Stimulated activated CD8-positive, alpha-beta memory T cell treated with anti-CD3 and anti-CD28 coated beads, Interleukin-15, amount 100 ng/mL, for 1 hour (primary cell): ENCODE results near the gene IL1RN.
"Not testable (repeated sequence)": the region's sequence is repeated elsewhere in the genome, so short reads cannot be mapped to it uniquely, and the experiment has no call there.

Source experiments
- DNase-seq: peaks from one replicate; pipeline ENCODE4 v3.0.0-alpha.2; 2020; ENCODE audit warnings: low read depth

Gene IL1RN, protein sequence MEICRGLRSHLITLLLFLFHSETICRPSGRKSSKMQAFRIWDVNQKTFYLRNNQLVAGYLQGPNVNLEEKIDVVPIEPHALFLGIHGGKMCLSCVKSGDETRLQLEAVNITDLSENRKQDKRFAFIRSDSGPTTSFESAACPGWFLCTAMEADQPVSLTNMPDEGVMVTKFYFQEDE

DNA sequence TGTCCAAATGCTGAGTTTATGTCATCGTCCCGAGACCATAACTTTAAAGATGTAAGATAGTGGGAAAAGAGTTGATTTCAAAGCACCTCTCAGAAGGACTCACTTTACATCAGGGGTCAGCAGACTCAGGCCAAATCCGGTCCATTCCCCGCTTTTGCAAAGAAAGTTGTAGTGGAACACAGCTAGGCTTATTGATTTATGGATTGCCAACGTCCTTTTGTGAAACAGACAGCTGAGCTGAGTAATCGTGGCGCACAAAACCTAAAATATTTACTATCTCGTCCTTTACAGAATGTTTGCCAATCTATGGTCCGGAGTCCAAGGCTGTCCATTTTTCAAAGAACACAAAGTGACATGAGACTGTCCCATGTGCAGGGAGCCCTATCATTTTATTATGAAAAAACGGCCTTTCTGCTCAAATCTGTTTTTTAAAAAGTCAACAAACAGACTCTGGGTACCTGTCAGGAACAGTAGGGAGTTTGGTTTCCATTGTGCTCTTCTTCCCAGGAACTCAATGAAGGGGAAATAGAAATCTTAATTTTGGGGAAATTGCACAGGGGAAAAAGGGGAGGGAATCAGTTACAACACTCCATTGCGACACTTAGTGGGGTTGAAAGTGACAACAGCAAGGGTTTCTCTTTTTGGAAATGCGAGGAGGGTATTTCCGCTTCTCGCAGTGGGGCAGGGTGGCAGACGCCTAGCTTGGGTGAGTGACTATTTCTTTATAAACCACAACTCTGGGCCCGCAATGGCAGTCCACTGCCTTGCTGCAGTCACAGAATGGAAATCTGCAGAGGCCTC, at the start of gene IL1RN:
IL1RN (plus strand) TSS at position 754 of the 801 bp plus-strand sequence; CDS start at position 781, 27 bp downstream.
- DNase-seq = no peak

DNA sequence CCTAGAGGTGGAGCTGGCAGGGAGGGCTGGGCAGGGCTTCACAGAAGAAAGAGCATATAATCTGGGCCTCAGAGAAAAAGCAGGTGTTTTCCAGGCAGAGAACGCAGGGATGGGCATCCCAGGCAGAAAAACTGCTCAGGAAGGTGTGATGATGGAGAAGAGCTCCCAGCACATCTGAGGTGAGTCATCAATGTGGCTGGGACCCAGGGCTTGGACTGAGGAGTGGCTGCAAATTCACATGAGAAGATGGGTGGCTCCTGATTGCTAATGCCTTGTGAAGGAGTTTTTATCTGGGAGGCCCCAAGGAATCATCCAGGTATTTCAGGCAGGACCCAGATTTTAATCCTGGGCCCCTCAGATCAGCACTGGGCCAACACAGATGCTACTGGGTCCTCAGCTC, 49.5 kb upstream of the IL1RN start:
- DNase-seq = no peak

DNA sequence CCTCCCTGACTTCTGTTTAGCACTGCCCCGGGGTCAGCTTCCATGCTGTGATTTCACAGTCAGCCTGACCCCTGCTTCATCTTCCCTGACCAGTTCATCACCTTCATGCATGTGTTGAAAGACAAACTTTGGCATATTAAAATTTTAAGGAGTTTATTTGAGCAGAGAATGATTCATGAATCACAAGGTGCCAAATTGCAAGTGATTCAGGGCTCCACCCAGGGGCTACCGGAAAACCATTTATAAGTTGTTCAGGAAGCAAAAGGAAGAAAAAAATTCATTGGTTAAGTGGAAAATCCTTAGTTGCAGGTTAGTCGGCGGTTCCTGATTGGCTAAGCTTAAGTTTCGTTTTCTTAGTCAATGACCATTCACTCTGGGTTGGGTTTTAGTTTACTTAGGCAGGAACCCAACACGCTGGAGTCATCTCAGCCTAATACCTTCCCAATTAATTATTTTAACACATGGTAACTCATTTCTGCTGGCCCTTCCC, 49.0 kb upstream of the IL1RN start:
- no peak for DNase-seq

DNA sequence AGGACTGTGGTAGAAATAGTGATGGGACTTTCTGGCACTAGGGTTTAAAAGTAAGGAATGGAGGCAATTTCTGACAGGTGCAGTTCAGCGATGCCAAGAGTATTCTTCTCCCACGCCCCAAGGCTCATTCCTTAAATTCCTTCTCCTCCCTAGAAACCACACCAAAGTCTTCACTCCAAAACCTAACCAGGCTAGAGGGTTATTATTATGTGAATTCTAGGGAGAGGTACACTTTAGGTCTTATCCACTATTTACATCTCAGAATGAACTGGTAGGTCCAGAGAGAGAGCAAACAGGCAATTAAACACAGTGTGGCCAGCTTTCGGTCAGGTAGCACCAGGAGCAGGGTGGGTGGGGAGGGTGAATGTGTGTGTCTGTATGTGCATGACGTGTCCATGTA, 48.3 kb upstream of the IL1RN start:
- no peak for DNase-seq

DNA sequence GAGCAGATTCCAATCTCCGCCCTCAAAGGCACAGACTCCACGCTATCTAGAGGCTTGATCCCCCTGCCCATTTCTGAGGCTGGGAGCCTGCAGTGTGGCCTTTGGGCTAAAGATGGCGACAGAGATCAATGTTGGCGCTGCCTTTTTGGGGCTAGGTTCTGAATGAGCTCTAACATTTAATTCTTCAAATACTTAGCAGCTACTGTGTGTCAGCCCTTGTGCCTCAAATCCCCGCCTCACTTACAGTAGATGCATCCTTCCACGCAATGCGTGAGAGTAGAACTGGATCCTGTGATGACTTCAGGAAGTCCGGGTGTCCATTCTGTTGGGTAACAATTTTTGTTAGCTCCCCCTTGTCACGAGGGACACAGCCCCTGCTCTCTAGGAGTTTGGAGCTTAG, 47.3 kb upstream of the IL1RN start:
- no peak for DNase-seq

DNA sequence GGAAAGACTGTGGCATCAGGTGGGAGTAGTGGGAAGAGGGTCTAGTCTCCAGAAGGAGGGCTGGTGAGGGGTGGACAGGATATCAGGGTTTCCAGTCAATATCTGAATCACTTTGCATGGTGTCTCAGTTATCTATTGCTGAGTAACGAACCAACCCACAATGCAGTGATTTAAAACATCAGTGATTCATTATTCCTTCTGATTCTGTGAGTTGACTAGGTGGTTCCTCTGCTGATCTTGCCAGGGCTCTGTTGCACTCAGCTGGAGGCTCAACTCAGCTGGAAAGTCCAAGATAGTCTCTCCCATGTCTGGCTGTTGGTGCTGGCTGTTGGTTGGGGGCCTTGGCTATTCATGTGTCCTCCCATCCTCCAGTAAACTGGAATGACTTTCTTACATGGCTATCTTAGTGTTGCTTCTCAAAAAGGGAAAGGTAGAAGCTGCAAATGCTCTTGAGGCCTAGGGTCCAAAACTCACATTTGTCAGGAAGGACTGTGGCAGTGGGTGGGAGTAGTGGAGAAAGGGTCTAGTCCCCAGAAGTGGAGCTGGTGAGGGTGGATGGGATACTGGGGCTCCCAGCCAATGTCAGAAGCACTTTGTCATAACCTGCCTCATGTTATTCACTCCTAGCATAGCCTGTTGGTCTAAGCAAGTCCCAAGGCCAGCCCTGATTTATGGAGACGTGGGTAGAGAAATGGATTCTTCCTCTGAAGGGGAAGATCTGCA, 45.7 kb upstream of the IL1RN start:
- DNase-seq = no peak

DNA sequence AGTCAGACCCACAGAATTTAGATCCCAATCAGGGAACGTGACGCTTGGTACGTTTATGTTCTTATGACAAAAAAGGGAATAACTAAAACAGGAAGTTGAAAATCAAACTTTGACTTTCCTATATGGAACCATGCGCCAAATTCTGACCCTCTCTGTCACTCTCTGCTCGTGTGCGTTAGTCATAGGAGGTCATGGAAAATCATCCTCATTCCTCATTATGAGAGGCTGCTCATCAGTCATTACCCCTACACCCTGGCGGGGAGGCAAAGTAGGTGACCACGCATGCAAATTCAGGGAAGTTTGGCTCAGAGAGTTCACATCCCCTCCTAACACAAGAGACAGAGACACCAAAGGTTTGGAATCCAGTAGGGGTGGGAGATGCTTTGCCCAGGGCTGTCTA, 44.1 kb upstream of the IL1RN start:
- DNase-seq = no peak

DNA sequence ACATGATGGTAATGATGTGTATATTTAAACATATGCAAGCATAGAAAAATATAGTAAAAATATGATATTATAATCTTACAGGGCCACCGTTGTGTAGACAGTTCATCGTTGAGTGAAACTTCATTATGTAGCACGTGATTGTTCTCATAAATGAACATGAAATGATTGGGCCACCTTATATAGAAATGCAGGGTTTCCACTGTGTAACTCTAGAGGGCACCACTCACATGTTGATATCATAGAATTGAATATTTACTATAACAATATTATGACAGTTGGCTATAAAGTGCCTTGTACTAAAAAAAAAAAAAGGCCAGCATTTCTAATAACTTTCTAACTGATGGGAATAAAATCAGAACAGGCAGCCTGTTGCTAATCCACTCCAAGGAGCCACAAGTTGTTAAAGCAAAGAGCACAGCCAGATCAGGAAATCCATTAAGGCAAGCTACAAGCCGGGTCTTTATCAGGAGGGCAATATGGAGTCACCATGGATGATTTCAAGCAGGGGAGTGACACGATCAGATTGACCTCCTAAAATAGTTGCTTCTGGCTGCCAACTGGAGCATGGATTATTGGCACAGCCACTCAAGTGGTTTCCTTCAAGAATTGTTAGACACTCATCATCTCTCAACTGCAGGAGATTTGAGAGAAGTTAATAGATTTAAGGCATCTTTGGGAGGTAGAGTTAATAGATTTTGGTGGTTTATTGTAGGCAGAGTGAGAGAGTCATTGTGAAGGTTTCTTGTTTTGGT, 43.0 kb upstream of the IL1RN start:
- no peak for DNase-seq

DNA sequence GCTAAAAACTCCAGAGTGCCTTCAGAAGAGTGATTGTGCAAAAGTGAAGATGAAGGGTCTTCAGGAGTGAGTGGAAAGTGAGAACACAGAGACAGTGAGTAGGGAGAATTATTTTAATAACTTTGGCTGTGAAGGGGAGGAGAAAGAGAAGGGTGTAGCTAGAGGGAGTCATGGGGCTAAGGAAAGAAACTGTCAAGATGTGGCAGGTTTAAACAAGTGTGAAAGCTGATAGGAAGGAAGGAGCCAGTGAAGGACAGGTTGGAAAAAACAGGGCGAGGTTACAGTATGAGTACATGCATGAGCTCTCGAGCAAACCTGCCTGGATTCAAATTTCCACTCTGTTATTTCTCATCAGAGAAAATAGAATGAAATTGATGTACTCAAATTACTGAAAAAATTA, 41.9 kb upstream of the IL1RN start:
- DNase-seq = no peak

DNA sequence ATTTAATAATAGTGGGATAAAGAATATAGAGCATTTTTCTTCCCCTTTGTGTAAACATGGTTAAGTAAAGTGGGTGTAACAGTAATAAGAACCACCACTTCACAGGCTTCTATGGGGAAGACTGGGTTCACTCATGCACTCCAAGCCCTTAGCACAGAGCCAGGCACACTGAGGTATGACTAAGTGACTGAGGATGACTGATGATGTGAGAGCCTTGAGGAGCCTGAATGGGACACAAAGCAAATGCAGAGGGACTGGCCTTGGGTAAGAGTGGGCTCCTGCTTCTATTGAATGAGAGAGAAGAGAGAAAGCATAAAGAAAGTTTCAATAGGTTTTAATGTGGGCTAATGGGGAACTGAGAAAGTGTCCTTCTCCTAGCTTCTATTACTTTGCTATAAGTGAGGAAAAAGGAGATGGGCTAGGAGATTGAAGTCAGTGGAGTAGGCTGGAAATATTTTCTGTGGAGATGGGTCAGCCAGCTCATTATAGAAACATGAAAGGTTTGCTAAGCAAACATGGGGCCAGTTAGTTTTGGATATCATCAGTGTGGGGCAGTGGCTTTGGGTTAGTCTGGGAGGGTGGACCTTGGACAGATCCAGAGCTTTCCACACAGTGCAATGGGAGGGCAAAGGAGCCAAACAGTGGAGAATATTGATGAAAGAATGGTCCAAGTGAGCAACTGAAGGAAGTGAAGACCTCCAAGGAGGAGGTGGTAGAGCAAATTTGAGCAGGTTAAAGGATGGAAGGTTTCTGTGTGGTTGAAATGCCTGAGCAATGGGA, 39.0 kb upstream of the IL1RN start:
- no peak for DNase-seq

DNA sequence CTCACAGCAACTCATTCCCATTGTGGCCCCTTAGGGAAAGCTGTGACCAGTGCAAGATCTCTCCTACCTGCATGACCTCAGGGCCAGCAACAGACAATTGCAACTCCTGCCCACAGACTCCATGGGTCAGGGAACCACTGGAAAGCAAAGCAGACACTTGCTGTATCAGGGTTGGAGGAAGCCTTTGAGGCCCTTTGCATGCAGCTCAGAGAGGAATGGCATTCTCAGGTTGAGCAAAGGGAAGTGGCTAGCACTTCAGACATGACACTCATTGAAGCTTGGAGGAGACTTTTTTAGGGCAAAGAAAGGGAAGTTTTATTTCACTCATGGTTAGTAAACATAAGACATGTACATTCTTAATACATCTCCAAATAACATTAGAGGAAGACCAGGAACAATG, 37.5 kb upstream of the IL1RN start:
- no peak for DNase-seq

DNA sequence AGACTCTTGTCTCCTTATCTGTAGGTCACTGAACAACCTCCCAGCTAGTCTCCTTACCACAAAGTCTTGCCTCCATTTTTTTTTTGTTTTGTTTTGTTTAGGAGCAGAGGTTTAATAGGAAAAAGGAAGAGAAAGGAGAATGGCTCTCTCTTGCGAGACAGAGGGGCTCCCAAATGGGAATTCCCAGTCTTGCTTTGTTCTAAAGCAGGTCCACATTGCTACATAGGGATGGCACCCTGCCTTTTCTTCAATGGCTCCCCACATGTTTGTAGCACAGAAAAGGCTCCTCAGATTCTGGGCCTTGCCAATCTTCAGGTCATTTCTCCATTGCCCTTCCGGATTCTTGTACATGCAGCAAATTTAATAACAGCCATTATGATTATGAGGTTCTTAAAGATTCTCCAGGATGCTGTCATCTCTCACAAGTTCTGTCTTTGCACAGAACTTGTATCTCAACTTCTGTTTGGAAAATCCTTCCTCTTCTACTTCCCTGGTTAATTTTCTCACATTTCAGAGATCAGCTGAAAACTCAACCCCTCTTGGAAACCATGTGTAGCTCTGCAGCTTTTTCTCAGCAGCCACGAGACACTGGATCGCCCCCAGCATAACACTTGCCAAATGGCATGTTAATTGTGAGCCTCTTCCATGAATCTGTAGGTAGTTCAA, 36.0 kb upstream of the IL1RN start:
- DNase-seq = no peak

DNA sequence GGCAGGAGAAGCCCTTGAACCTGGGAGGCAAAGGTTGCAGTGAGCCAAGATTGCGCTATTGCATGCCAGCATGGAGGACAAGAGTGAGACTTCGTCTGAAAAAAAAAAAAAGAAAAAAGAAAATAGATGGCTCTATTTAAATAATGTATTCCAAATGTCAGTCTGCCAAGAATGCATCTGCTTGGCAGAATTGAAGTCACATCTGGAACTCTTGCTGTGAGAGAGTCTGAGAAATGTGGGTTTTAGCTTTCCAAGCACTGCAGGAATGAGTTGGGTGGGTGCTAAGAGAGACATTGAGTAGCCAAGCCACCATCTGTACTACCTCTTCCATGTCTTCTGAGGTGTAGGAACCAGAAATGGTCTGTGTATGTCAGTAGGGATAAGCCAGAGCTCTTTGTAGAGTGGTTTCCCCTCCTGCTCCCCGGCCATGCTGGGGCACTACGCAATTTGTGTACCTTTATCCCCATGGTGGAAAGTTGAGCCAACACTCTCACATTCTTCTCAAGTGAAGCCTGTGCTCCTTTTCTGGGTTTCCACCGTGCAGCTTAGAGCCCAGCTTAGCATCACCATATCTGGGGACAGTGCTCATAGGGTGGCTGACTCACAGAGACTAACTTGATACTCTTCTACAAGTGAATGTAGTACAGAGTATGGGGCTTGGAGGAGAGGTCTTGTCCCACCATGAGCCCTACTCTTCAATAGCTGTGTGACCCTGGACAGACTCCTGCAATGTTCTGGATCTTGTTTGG, 34.4 kb upstream of the IL1RN start:
- no peak for DNase-seq

DNA sequence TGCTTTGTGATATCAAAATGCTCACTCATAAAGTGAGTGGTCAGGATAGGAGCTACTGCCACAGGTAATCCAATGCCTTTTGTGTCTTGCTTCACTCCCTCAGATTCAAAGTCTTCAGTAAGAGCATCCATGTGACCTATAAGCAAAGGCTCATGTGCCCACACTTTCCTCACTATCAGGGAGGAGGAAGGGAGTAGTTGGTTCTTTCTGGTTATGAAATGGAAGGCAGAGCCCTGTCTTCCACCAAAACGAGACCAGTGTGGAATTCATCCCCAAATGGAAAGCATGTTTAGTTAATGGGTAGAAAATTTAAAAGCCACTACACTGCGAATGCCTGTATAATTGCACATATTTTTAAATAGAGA, 33.8 kb upstream of the IL1RN start:
- no peak for DNase-seq

DNA sequence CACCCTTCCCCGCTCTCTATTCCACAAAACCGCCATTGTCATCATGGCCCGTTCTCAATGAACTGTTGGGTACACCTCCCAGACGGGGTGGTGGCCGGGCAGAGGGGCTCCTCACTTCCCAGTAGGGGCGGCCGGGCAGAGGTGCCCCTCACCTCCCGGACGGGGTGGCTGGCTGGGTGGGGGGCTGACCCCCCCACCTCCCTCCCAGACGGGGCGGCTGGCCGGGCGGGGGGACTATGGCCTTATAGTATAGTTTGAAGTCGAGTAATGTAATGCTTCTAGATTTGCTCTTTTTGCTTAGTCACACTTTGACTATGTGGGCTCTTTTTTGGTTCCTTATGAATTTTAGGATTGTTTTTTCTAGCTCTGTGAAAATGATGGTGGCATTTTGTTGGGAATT, 31.1 kb upstream of the IL1RN start:
- not testable (repeated sequence) for DNase-seq

DNA sequence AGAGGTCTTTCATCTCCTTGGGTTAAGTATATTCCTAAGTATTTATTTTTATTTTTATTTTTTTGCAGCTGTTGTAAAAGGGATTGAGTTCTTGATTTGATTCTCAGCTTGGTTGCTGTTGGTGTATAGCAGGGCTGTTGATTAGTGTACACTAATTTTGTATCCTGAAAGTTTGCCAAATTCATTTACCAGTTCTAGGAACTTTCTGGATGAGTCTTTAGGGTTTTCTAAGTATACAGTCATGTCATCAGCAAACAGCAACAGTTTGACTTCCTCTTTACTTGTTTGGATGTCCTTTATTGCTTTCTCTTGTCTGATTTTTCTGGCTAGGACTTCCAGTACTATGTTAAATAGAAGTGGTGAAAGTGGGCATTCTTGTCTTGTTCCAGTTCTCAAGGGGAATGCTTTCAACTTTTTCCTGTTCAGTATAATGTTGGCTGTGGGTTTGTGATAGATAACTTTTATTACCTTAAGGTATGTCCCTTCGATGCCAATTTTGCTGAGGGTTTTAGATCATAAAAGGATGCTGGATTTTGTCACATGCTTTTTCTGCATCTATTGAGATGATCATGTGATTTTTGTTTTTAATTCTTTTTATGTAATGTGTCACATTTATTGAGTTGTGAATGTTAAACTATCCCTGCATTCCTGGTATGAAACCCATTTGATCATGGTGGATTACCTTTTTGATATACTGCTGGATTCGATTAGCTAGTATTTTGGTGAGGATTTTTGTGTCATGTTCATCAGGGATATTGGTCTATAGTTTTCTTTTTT, 30.4 kb upstream of the IL1RN start:
- DNase-seq = not testable (repeated sequence)

DNA sequence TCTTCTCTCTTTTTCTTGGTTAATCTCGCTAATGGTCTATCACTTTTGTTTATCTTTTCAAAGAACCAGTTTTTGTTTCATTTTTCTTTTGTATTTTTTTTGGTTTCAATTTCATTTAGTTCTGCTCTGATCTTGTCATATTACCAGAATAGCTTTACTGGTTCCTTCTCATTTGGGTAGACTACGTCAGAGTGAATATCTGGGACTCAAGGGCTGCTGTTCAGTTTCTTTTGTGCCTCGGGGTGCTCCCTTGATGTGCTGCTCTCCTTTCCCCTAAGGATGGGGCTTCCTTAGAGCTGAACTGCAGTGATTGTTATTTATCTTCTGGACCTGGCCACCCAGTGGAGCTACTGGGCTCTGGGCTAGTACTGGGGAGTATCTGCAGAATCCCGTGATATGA, 29.4 kb upstream of the IL1RN start:
- no peak for DNase-seq

DNA sequence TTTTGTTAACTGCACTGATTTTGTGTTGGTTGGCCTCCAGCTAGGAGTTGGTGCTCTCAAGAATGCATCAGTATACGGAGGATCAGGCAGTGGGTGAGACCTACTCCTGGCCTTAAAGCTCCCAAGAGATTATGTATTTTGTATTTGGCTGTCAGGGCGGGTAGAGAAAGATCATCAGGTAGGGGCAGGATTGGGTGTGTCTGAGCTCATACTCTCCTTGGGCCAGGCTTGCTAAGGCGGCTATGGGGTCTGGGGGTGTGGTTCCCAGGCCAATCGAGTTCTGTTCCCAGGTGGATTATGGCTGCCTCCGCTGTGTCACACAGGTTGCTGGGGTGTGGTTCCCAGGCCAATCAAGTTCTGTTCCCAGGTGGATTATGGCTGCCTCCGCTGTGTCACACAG, 28.9 kb upstream of the IL1RN start:
- DNase-seq = no peak

DNA sequence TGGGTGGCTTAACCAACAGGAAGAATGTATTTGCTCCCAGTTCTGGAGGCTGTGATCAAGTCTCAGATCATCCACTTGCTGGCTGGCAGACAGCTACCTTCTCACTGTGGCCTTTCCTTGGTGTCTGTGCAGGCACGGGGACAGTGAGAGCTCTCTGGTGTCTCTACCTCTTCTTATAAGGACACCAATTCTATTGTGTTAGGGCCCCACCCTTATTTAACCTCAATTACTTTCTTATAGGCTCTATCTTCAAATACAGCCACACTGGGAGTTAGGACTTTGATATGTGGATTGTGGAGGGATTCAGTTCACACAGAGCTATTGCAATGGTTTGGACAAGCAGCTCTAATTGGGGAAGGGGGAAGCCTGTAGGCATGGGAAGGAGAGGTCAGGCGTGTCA, 25.3 kb upstream of the IL1RN start:
- DNase-seq = no peak

DNA sequence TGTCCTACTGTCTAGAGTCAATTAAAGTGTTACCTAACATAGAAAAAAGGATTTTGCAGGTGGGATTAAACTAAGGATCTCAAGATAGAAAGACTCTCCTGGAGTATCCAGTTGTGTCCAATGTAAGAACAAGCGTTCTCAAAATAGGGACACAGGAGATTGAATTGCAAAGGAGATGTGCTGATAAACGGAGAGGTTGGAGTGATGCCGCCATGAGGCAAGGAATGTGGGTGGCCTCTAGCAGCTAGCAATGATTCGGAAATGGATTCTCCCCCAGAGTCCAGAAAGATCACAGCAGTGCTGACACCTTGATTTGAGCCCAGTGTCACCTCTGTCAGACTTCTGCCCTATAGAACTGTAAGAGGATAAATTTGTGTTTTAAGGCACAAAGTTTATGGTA, 24.1 kb upstream of the IL1RN start:
- no peak for DNase-seq
